MM.1S (cell line): ENCODE results near the gene CACNA1I.

ENCODE experiments used
- DNase-seq: peaks from one replicate; pipeline ENCODE4 v3.0.0-alpha.2; 2015
- H2AFZ ChIP-seq: fragments of 300-600 bp; sonication (generic); 2 replicates; pipeline ENCODE4 v1.6.0; 2016; ENCODE audit warnings: antibody characterized with exemption, low read length
- H3F3A ChIP-seq: fragments of 300-600 bp; sonication (generic); 2 replicates; pipeline ENCODE4 v1.6.1; 2016; ENCODE audit warnings: mild to moderate bottlenecking, antibody characterized with exemption, low read length, moderate library complexity, mixed read lengths; ENCODE audit not compliant: insufficient read depth
- H3K27ac ChIP-seq: fragments of 300-600 bp; sonication (generic); 2 replicates; pipeline ENCODE4 v1.5.1; 2016; ENCODE audit warnings: mild to moderate bottlenecking, low read length
- H3K27me3 ChIP-seq: fragments of 300-600 bp; sonication (generic); replicated peaks from 2 replicates; pipeline ENCODE4 v1.6.0; 2016; ENCODE audit warnings: low read length; ENCODE audit not compliant: insufficient read depth
- H3K36me3 ChIP-seq: fragments of 300-600 bp; sonication (generic); replicated peaks from 2 replicates; pipeline ENCODE4 v1.6.1; 2016; ENCODE audit warnings: mild to moderate bottlenecking, low read length, mixed read lengths; ENCODE audit not compliant: insufficient read depth
- H3K4me1 ChIP-seq: fragments of 300-600 bp; sonication (generic); 2 replicates; pipeline ENCODE4 v1.6.1; 2016; ENCODE audit warnings: low read length, mixed read lengths
- H3K4me2 ChIP-seq: fragments of 300-600 bp; sonication (generic); 2 replicates; pipeline ENCODE4 v1.6.0; 2016; ENCODE audit warnings: low read depth, low read length
- H3K4me3 ChIP-seq: fragments of 300-600 bp; sonication (generic); 2 replicates; pipeline ENCODE4 v1.5.1; 2016; ENCODE audit warnings: low read length, mixed read lengths
- H3K79me2 ChIP-seq: fragments of 300-600 bp; sonication (generic); 2 replicates; pipeline ENCODE4 v1.6.1; 2016; ENCODE audit warnings: mixed run types, low read length, mixed read lengths
- H3K9ac ChIP-seq: fragments of 300-600 bp; sonication (generic); 2 replicates; pipeline ENCODE4 v1.6.1; 2016; ENCODE audit warnings: low read length, mixed read lengths
- H3K9me2 ChIP-seq: fragments of 300-600 bp; sonication (generic); replicated peaks from 2 replicates; pipeline ENCODE4 v1.6.1; 2016; ENCODE audit warnings: mild to moderate bottlenecking, low read length, mixed read lengths; ENCODE audit not compliant: insufficient read depth
- H3K9me3 ChIP-seq: fragments of 300-600 bp; sonication (generic); replicated peaks from 2 replicates; pipeline ENCODE4 v1.6.1; 2016; ENCODE audit warnings: mild to moderate bottlenecking, low read length, mixed read lengths; ENCODE audit not compliant: insufficient read depth
- H4K20me1 ChIP-seq: fragments of 300-600 bp; sonication (generic); 2 replicates; pipeline ENCODE4 v1.6.1; 2016; ENCODE audit warnings: mild to moderate bottlenecking, low read length, moderate library complexity, mixed read lengths; ENCODE audit not compliant: insufficient read depth
- EZH2 ChIP-seq: fragments of 300-600 bp; sonication (generic); optimal IDR thresholded peaks from 2 replicates; pipeline ENCODE3; 2017; ENCODE audit warnings: low read depth, mild to moderate bottlenecking, antibody characterized with exemption, low read length, mixed read lengths
- EZH2phosphoT487 ChIP-seq: fragments of 300-600 bp; sonication (generic); IDR thresholded peaks from 2 replicates; pipeline ENCODE4 v1.6.1; 2018; ENCODE audit warnings: antibody characterized with exemption, low read length
- TF ChIP-seq, protein P1 (sequence below): fragments of 300-600 bp; sonication (generic); IDR thresholded peaks from 2 replicates; pipeline ENCODE4 v1.5.1; 2016; ENCODE audit warnings: antibody characterized with exemption, low read length, mixed read lengths

The CACNA1I gene

GRCh38 chr22:39669432-39669831 is 98.9 kb downstream of the CACNA1I start:
- Histone ChIP-seq H3K4me3 (no peak overlapping the region), H3K9me3 (no peaks in the 10 kb centered on the region), H4K20me1 (no peaks in the 10 kb centered on the region), H3K79me2 (no peaks in the 10 kb centered on the region), H3F3A (no peaks in the 10 kb centered on the region), H3K9ac (no peak overlapping the region), H3K27ac (no peak overlapping the region), H3K4me2 (no peak overlapping the region), H3K9me2 (no peaks in the 10 kb centered on the region), H2AFZ (no peak overlapping the region), H3K4me1 (no peaks in the 10 kb centered on the region), H3K27me3 (peaks cover 87% of the 10 kb centered on the region), H3K36me3 (no peaks in the 10 kb centered on the region)
- DNase-seq: no peak
- TF ChIP-seq, protein P1, sequence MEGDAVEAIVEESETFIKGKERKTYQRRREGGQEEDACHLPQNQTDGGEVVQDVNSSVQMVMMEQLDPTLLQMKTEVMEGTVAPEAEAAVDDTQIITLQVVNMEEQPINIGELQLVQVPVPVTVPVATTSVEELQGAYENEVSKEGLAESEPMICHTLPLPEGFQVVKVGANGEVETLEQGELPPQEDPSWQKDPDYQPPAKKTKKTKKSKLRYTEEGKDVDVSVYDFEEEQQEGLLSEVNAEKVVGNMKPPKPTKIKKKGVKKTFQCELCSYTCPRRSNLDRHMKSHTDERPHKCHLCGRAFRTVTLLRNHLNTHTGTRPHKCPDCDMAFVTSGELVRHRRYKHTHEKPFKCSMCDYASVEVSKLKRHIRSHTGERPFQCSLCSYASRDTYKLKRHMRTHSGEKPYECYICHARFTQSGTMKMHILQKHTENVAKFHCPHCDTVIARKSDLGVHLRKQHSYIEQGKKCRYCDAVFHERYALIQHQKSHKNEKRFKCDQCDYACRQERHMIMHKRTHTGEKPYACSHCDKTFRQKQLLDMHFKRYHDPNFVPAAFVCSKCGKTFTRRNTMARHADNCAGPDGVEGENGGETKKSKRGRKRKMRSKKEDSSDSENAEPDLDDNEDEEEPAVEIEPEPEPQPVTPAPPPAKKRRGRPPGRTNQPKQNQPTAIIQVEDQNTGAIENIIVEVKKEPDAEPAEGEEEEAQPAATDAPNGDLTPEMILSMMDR: no peak
- TF ChIP-seq EZH2phosphoT487: no peak
- no peak for TF ChIP-seq EZH2

DNA sequence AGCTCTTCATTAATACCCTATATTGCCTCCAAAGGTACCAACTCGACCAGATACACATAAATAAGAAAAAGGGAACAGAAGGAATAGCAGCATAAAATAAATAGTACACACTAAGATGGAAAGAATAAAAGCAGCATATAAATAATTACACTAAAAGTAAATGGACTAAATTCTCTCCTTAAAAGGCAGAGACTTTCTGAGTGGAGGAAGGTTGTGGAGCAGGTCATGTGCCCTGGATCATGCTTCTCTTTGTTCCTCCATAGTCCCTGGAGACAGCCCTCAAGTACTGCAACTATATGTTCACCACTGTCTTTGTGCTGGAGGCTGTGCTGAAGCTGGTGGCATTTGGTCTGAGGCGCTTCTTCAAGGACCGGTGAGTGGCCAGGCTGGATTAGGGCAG is 101.4 kb downstream of the CACNA1I start:
- H4K20me1 ChIP-seq: no peaks in the 10 kb centered on the region
- no peaks in the 10 kb centered on the region for H3K9me3 ChIP-seq
- no peak overlapping the region for H3K4me3 ChIP-seq
- H3K36me3 ChIP-seq: no peaks in the 10 kb centered on the region
- no peak overlapping the region for H3K4me2 ChIP-seq
- H3K4me1 ChIP-seq: no peaks in the 10 kb centered on the region
- H3K27me3 ChIP-seq: peaks cover 93% of the 10 kb centered on the region
- no peaks in the 10 kb centered on the region for H3K9me2 ChIP-seq
- no peaks in the 10 kb centered on the region for H3K79me2 ChIP-seq
- H2AFZ ChIP-seq: no peak overlapping the region
- H3F3A ChIP-seq: no peaks in the 10 kb centered on the region
- TF ChIP-seq, protein P1: no peak
- TF ChIP-seq EZH2 (no peak), EZH2phosphoT487 (no peak)
- no peak overlapping the region for H3K27ac ChIP-seq
- no peak for DNase-seq
- no peak overlapping the region for H3K9ac ChIP-seq

DNA sequence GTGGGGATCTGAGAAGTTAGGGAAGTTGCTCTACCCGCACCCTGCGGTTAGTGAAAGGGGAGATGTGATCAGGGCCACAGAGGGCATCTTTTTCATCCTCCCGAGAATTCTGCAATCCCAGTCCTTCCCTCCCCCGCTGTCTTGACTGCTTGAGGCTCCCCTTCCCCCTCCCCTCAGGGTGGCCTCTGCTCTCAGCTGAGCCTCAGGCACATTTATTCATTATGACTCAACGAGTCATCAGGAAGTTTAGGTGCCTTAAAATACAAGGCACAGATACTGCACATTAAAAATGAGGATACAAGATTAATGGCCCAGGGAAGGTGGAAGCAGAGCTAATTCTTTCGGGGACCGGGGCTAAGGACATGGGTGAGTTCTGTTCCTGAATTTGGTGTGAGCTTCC is 104.0 kb downstream of the CACNA1I start:
- Histone ChIP-seq H4K20me1 (no peaks in the 10 kb centered on the region), H3K27me3 (peaks cover 93% of the 10 kb centered on the region), H3K4me2 (no peak overlapping the region), H3K79me2 (no peaks in the 10 kb centered on the region), H3K9ac (no peak overlapping the region), H3K9me3 (no peaks in the 10 kb centered on the region), H3K4me3 (no peak overlapping the region), H3K27ac (no peak overlapping the region), H3K4me1 (no peaks in the 10 kb centered on the region), H3K36me3 (no peaks in the 10 kb centered on the region), H3K9me2 (no peaks in the 10 kb centered on the region), H2AFZ (no peak overlapping the region), H3F3A (no peaks in the 10 kb centered on the region)
- TF ChIP-seq, protein P1: no peak
- TF ChIP-seq EZH2phosphoT487: no peak
- no peak for TF ChIP-seq EZH2
- DNase-seq: no peak
